Thyroid gland (tissue), 4 donors: ENCODE data around the gene PLCB1. TPM values are rescaled to one million over a fixed set of nuclear protein-coding genes. Genes with fewer than 3 reads are reported as not detected.

Experiments used
- DNase-seq, 2 donors: peaks; one replicate each; pipeline ENCODE4 v3.0.0-alpha.2; 2019
- H3K27ac ChIP-seq, 3 donors: fragments of 200-600 bp; sonication (generic); 1 replicate in 2 of 3; 2 replicates in 1 of 3; pipeline ENCODE4 v1.5.1; 2016 to 2019; ENCODE audit warnings: mild to moderate bottlenecking in 1 of 3, moderate library complexity in 1 of 3
- H3K27me3 ChIP-seq: fragments of 200-600 bp; sonication (generic); one replicate; pipeline ENCODE4 v1.5.1; 2019
- H3K36me3 ChIP-seq, 2 donors: fragments of 200-600 bp; sonication (generic); one replicate each; pipeline ENCODE4 v1.5.1; 2016 to 2019
- H3K4me1 ChIP-seq, 2 donors: fragments of 200-600 bp; sonication (generic); one replicate each; pipeline ENCODE4 v1.5.1; 2017 to 2019
- H3K4me3 ChIP-seq, 3 donors: fragments of 200-600 bp; sonication (generic); replicated peaks in 1 of 3; 1 replicate in 2 of 3; 2 replicates in 1 of 3; pipeline ENCODE4 v1.5.1; 2016; ENCODE audit warnings: mild to moderate bottlenecking in 1 of 3
- H3K9me3 ChIP-seq: fragments of 200-600 bp; sonication (generic); one replicate; pipeline ENCODE4 v1.5.1; 2017
- CTCF ChIP-seq, 6 experiments: fragments of 200-600 bp in 3 of 6; fragments of 450-650 bp in 3 of 6; sonication (generic) in 3 of 6; IDR thresholded peaks; one replicate each; pipeline ENCODE4 v1.5.1; 2016 to 2019; ENCODE audit warnings: antibody characterized with exemption in 6 of 6, mild to moderate bottlenecking in 2 of 6, inconsistent platforms in 1 of 6, moderate library complexity in 1 of 6
- POLR2A ChIP-seq, 2 donors: fragments of 450-650 bp; IDR thresholded peaks; one replicate each; pipeline ENCODE4 v1.6.1; 2017; ENCODE audit warnings: antibody characterized with exemption in 2 of 2, mild to moderate bottlenecking in 2 of 2, moderate library complexity in 1 of 2
- WGBS, 2 donors: methylation state at CpG; one replicate each; pipeline ENCODE4 v1.1.5; 2017; 5-methylcytosine and 5-hydroxymethylcytosine counted together
- intact Hi-C: fragments of 100-400 bp; cut with DNase I; formaldehyde crosslinking; loops from one replicate; pipeline ENCODE4 v1.15.1; 2023
- total RNA-seq, 4 donors: library from RNA; depleted of rRNA; stranded (reverse); fragments of >200 nt; gene quantifications; one replicate each; pipeline ENCODE4 v1.2.3, GENCODE V29; 2016

Gene PLCB1
- total RNA-seq, 4 donors from 2014 or later = 7.3 to 14.1 (median 11.0) TPM

GRCh38 chr20:8855315-8855714, 723.2 kb downstream of the PLCB1 start:
- peak; percentile 35 to 38 for DNase-seq
- TF ChIP-seq CTCF (IDR thresholded peaks at IDR 0.05) (no peak), POLR2A (IDR thresholded peaks at IDR 0.05) (no peak)

GRCh38 chr20:8856668-8857067, 724.6 kb downstream of the PLCB1 start:
- H3K27ac ChIP-seq = no peak overlapping the region
- no peak overlapping the region for H3K4me3 ChIP-seq
- peaks cover 3 to 18% of the 10 kb centered on the region in 2 donors for H3K4me1 ChIP-seq
- TF ChIP-seq CTCF (IDR thresholded peaks at IDR 0.05) (no peak), POLR2A (IDR thresholded peaks at IDR 0.05) (no peak)
- H3K36me3 ChIP-seq = no peaks in the 10 kb centered on the region
- no peaks in the 10 kb centered on the region for H3K27me3 ChIP-seq
- intact Hi-C loops = no loop called here
- WGBS, 2 donors = 100% methylated on average over 1 of the region's 1 CpG
- no peaks in the 10 kb centered on the region for H3K9me3 ChIP-seq
- no peak for DNase-seq

More at GRCh38 chr20:8855315-8855714, 723.2 kb downstream of the PLCB1 start:
- Histone ChIP-seq H3K27me3 (no peaks in the 10 kb centered on the region), H3K4me1 (peaks cover 3 to 18% of the 10 kb centered on the region in 2 donors), H3K4me3 (no peak overlapping the region), H3K9me3 (no peaks in the 10 kb centered on the region), H3K27ac (no peak overlapping the region), H3K36me3 (no peaks in the 10 kb centered on the region)
- intact Hi-C loops = no loop called here

- no peaks in the 10 kb centered on the region for H3K9me3 ChIP-seq
- H3K27ac ChIP-seq = no peak overlapping the region
- 52 to 55% methylated on average over 4 of the region's 4 CpGs for WGBS, 2 donors
- H3K27me3 ChIP-seq = no peaks in the 10 kb centered on the region
- DNase-seq = no peak
- TF ChIP-seq POLR2A (IDR thresholded peaks at IDR 0.05) (no peak), CTCF (IDR thresholded peaks at IDR 0.05) (no peak)
- peaks cover 3 to 18% of the 10 kb centered on the region in 2 donors for H3K4me1 ChIP-seq
- no peak overlapping the region for H3K4me3 ChIP-seq
- intact Hi-C loops = no loop called here
- no peaks in the 10 kb centered on the region for H3K36me3 ChIP-seq
These were observed 726.2 kb downstream of the PLCB1 start for GRCh38 chr20:8858181-8858787.

- Histone ChIP-seq H3K36me3 (no peaks in the 10 kb centered on the region), H3K4me3 (no peak overlapping the region), H3K27ac (no peak overlapping the region), H3K9me3 (no peaks in the 10 kb centered on the region), H3K4me1 (peaks cover 0 to 6% of the 10 kb centered on the region in 2 donors), H3K27me3 (no peaks in the 10 kb centered on the region)
- intact Hi-C loops = no loop called here
- DNase-seq = no peak
- TF ChIP-seq POLR2A (IDR thresholded peaks at IDR 0.05) (no peak), CTCF (IDR thresholded peaks at IDR 0.05) (no peak)
- 69 to 76% methylated on average over 2 of the region's 2 CpGs for WGBS, 2 donors
These were observed 728.0 kb downstream of the PLCB1 start for GRCh38 chr20:8860011-8860495.

- Histone ChIP-seq H3K4me1 (no peaks in the 10 kb centered on the region), H3K27ac (no peak overlapping the region), H3K27me3 (no peaks in the 10 kb centered on the region), H3K9me3 (no peaks in the 10 kb centered on the region), H3K36me3 (no peaks in the 10 kb centered on the region), H3K4me3 (no peak overlapping the region)
- no peak for DNase-seq
- intact Hi-C loops = no loop called here
- WGBS, 2 donors = 94 to 96% methylated on average over 4 of the region's 4 CpGs
- TF ChIP-seq CTCF (IDR thresholded peaks at IDR 0.05) (no peak), POLR2A (IDR thresholded peaks at IDR 0.05) (no peak)
These were observed 730.0 kb downstream of the PLCB1 start for GRCh38 chr20:8862092-8862491.
